ENCODE measurements around the gene NDRG2.

NDRG2 gene

DNA sequence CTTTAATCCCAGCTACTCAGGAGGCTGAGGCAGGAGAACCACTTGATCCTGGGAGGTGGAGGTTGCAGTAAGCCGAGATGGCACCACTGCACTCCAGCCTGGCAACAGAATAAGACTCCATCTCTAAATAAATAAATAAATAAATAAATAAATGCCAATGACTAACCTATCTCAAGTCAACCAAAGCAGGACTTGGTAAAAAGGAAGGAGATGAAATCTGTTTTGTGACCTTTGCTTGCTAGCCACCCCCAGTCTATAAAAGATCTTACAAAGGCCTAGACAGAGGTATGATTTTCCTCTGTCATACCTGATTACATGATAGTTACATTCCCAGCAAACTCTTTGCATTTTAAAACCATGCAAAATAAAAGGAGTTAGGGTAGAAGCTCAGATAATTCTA, 48.6 kb downstream of the NDRG2 start:
- Histone ChIP-seq H3K4me3 (ENCODE audit: low read depth, low read length) (no peak overlapping the region), H2AFZ (no peak overlapping the region), H3K27ac (no peak overlapping the region), H3K4me1 (no peaks in the 10 kb centered on the region), H3K79me2 (no peaks in the 10 kb centered on the region), H3K36me3 (ENCODE audit: control insufficient read depth, insufficient read depth, low read length) (no peaks in the 10 kb centered on the region), H3K9me3 (ENCODE audit: control insufficient read depth, low read length) (no peaks in the 10 kb centered on the region), H3K27me3 (ENCODE audit: control insufficient read depth, insufficient read depth, low read length) (no peaks in the 10 kb centered on the region), H3K9ac (no peak overlapping the region), H3K4me2 (ENCODE audit: low read length) (no peak overlapping the region)
- no peak for TF ChIP-seq CTCF (IDR thresholded peaks at IDR 0.05)

- no peak overlapping the region for H3K9ac ChIP-seq
- H3K79me2 ChIP-seq, result no peaks in the 10 kb centered on the region
- no peak overlapping the region for H3K4me3 ChIP-seq (ENCODE audit: low read depth, low read length)
- H3K4me1 ChIP-seq, result no peaks in the 10 kb centered on the region
- no peaks in the 10 kb centered on the region for H3K27me3 ChIP-seq (ENCODE audit: control insufficient read depth, insufficient read depth, low read length)
- H3K27ac ChIP-seq, result no peak overlapping the region
- no peaks in the 10 kb centered on the region for H3K36me3 ChIP-seq (ENCODE audit: control insufficient read depth, insufficient read depth, low read length)
- no peak for TF ChIP-seq CTCF (IDR thresholded peaks at IDR 0.05)
- H2AFZ ChIP-seq, result no peak overlapping the region
- H3K9me3 ChIP-seq (ENCODE audit: control insufficient read depth, low read length), result no peaks in the 10 kb centered on the region
- H3K4me2 ChIP-seq (ENCODE audit: low read length), result no peak overlapping the region
These were observed 51.4 kb downstream of the NDRG2 start for GRCh38 chr14:20973501-20973900.

GRCh38 chr14:20971705-20972021, 53.2 kb downstream of the NDRG2 start:
- Histone ChIP-seq H3K4me1 (no peaks in the 10 kb centered on the region), H3K4me3 (ENCODE audit: low read depth, low read length) (peak overlapping the region; percentile 62), H3K4me2 (ENCODE audit: low read length) (peak overlapping the region; percentile 89), H3K27ac (peak overlapping the region; percentile 13), H3K9me3 (ENCODE audit: control insufficient read depth, low read length) (no peaks in the 10 kb centered on the region), H3K27me3 (ENCODE audit: control insufficient read depth, insufficient read depth, low read length) (no peaks in the 10 kb centered on the region), H3K36me3 (ENCODE audit: control insufficient read depth, insufficient read depth, low read length) (no peaks in the 10 kb centered on the region), H3K9ac (no peak overlapping the region), H3K79me2 (no peaks in the 10 kb centered on the region), H2AFZ (peak overlapping the region; percentile 89)
- no peak for TF ChIP-seq CTCF (IDR thresholded peaks at IDR 0.05)

DNA sequence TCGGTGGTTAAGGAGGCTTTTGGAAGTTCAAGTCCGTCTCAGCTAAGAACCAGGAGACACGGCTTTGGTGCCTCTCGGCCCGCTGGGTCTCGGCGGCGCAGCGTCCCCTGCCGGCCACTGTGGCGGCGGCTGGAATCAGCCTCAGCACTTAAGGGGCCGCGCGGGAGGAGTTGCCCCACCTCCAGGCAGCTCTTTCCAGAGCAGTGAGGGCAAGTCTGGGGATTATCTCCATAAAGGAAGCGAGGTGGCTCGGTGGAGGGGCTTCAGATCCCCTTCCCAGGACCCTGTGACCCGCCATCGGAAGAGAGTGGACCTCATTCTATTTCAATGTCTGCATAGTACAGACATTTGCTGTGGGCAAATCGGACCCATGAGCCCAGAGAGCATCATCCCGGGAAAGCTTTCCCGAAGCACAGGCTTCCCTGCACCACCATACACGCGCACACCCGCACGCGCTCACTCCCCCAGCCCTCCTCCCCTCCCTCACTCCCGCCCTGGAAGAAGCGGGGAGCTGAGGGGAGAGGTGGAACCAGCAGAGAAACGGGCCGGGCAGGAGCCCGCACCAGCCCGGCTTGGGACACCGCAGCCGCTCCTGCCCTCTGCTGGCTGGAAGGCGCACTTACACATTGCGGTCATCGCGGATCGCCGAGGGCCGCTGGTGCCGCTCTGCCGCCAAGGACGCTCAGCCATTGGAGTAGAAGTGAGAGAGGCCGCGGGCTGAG, 53.7 kb downstream of the NDRG2 start:
- no peak overlapping the region for H3K9ac ChIP-seq
- H3K4me2 ChIP-seq (ENCODE audit: low read length), result peak overlapping the region; percentile 89
- peak overlapping the region; percentile 62 for H3K4me3 ChIP-seq (ENCODE audit: low read depth, low read length)
- peak; percentile 83 for TF ChIP-seq CTCF (IDR thresholded peaks at IDR 0.05)
- H3K27ac ChIP-seq, result peak overlapping the region; percentile 13
- no peaks in the 10 kb centered on the region for H3K79me2 ChIP-seq
- no peaks in the 10 kb centered on the region for H3K4me1 ChIP-seq
- H2AFZ ChIP-seq, result peak overlapping the region; percentile 89
- no peaks in the 10 kb centered on the region for H3K9me3 ChIP-seq (ENCODE audit: control insufficient read depth, low read length)
- H3K27me3 ChIP-seq (ENCODE audit: control insufficient read depth, insufficient read depth, low read length), result no peaks in the 10 kb centered on the region
- no peaks in the 10 kb centered on the region for H3K36me3 ChIP-seq (ENCODE audit: control insufficient read depth, insufficient read depth, low read length)

GRCh38 chr14:20970647-20970982, 54.2 kb downstream of the NDRG2 start:
- Histone ChIP-seq H3K27ac (no peak overlapping the region), H3K36me3 (ENCODE audit: control insufficient read depth, insufficient read depth, low read length) (no peaks in the 10 kb centered on the region), H3K79me2 (no peaks in the 10 kb centered on the region), H3K9me3 (ENCODE audit: control insufficient read depth, low read length) (no peaks in the 10 kb centered on the region), H3K4me2 (ENCODE audit: low read length) (peak overlapping the region; percentile 89), H3K4me3 (ENCODE audit: low read depth, low read length) (no peak overlapping the region), H2AFZ (peak overlapping the region; percentile 89), H3K27me3 (ENCODE audit: control insufficient read depth, insufficient read depth, low read length) (no peaks in the 10 kb centered on the region), H3K9ac (no peak overlapping the region), H3K4me1 (no peaks in the 10 kb centered on the region)
- no peak for TF ChIP-seq CTCF (IDR thresholded peaks at IDR 0.05)

Measured in parathyroid adenoma (tissue), 2 donors.